ENCODE data around the gene IBTK.
"Not testable (repeated sequence)": the region's sequence is repeated elsewhere in the genome, so short reads cannot be mapped to it uniquely, and the experiment has no call there.

The IBTK gene, protein sequence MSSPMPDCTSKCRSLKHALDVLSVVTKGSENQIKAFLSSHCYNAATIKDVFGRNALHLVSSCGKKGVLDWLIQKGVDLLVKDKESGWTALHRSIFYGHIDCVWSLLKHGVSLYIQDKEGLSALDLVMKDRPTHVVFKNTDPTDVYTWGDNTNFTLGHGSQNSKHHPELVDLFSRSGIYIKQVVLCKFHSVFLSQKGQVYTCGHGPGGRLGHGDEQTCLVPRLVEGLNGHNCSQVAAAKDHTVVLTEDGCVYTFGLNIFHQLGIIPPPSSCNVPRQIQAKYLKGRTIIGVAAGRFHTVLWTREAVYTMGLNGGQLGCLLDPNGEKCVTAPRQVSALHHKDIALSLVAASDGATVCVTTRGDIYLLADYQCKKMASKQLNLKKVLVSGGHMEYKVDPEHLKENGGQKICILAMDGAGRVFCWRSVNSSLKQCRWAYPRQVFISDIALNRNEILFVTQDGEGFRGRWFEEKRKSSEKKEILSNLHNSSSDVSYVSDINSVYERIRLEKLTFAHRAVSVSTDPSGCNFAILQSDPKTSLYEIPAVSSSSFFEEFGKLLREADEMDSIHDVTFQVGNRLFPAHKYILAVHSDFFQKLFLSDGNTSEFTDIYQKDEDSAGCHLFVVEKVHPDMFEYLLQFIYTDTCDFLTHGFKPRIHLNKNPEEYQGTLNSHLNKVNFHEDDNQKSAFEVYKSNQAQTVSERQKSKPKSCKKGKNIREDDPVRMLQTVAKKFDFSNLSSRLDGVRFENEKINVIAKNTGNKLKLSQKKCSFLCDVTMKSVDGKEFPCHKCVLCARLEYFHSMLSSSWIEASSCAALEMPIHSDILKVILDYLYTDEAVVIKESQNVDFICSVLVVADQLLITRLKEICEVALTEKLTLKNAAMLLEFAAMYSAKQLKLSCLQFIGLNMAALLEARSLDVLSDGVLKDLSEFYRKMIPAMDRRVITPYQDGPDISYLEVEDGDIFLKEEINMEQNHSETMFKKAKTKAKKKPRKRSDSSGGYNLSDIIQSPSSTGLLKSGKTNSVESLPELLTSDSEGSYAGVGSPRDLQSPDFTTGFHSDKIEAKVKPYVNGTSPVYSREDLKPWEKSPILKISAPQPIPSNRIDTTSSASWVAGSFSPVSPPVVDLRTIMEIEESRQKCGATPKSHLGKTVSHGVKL (N-terminal part only)

DNA sequence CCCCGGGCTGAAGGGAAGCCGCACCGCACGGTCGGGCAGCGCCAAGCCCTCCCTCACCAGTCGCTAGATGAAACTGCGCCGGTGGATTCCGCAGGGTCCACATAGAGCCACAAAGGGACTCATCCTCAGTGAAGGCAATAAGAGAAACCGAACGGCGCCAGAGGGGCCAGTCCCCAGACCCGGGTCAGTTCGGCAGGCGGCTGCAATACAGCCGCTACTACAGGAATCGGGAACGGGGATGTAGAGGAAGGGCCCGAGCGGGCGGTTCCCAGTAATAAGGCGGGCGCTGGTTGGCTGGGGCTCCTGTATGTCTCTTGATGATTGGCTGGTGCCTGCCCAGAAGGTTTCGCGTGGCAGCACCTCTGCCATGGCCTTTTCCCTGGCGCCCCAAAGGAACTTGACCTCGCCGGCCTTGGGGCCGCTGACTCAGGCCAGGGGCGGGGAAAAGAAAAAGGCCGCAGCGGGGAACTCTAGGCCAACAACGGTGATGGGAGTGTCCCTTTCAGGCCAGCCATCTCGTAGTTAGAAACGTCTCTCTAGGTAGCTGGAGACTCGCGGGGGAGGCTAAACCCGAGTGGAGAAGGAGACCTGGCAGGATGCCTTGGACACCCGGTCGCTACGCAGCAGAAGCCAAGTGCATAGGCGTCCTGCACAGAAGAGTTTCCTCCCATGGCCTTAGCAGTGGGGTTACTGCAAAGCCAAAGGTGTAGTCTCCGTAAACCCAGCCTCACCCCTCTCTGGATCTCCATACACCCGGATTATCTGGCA is at the start of gene IBTK:
Gene IBTK (minus strand): TSS at position 240 of the 768 bp plus-strand sequence. CDS start 7,258 bp downstream, outside the sequence.
- peak; percentile 84 for DNase-seq (ENCODE audit: low read depth)

DNA sequence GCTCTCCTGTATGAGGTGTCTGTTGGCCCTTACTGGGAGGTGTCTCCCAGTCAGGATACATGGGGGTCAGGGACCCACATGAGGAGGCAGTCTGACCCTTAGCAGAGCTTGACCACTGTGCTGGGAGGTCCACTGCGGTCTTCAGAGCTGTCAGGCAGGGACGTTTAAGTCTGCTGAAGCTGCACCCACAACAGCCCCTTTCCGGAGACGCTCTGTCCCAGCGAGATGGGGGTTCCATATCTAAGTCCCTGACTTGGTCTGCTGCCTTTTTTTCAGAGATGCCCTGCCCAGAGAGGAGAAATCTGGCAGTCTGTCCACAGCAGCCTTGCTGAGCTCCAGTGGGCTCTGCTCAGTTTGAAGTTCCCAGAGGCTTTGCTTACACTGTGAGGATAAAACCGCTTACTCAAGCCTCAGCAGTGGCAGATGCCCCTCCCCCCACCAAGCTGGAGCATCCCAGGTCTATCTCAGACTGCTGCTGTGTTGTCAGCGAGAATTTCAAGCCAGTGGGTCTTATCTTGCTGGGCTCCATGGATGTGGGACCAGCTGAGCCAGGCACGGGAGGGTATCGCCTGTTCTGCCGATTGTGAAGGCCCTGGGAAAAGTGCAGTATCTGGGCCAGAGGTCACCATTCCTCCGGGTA is 36.3 kb upstream of the IBTK start:
- no peak for DNase-seq (ENCODE audit: low read depth)

DNA sequence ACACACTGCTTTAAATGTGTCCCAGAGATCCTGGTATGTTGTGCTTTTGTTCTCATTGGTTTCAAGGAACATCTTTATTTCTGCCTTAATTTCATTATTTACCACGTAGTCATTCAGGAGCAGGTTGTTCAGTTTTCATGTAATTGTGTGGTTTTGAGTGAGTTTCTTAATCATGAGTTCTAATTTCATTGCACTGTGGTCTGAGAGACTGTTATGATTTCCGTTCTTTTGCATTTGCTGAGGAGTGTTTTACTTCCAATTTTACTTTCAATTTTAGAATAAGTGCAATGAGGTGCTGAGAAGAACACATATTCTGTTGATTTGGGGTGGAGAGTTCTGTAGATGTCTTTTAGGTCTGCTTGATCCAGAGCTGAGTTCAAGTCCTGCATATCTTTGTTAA is 34.0 kb upstream of the IBTK start:
- DNase-seq (ENCODE audit: low read depth): not testable (repeated sequence)

DNA sequence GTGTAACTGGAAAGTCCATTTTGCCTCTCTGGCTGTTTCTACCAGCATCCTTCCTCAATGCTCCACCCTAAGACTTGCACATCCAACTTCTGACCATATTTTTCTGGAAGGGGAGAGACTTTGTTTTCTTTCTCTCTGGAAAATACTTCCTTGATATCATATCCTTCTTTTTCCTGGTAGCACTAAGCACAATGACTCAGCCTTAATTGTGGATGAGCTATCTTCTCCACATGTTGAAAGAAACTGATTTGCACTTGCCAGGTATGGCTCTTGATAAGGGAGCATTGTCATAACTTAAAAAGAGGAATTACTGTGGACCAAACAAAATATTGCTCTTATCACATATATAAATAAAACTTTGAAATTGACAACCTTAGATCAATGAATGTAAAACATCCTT is 30.1 kb upstream of the IBTK start:
- DNase-seq (ENCODE audit: low read depth): no peak

DNA sequence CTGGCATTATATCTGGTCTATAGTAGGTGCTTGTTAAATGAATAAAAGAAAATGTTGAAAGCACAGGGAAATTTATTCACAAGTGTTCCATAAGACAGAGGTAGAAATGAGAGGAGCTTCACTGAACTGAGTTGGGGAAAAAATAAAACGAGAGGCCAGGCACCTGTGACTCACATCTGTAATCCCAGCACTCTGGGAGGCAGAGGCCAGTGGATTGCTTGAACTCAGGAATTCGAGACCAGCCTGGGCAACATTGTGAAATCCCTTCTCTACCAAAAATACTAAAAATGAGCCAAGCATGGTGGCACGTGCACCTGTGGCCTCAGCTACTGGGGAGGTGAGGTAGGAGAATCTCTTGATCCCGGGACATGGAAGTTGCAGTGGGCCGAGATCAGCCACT is 28.1 kb upstream of the IBTK start:
- DNase-seq (ENCODE audit: low read depth): no peak

DNA sequence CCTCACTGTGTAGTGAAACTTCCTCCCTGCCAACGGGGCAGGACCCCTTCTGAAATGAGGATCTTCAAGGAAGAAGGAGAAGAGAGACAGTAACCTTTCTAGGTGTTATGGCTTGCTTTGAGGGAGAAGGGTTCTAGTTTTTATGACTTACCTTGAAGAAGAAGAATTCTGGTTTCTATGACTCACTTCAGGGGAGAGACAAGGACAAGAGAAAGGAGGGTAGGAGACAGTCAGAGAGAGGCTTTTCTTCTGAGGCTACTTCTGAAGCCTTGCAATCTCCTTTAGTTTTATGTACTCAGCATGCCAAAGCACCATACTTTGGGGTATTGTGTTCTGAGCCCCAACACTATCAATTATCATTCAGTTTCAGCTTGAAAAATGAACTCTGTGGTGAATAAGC is 25.8 kb upstream of the IBTK start:
- no peak for DNase-seq (ENCODE audit: low read depth)

DNA sequence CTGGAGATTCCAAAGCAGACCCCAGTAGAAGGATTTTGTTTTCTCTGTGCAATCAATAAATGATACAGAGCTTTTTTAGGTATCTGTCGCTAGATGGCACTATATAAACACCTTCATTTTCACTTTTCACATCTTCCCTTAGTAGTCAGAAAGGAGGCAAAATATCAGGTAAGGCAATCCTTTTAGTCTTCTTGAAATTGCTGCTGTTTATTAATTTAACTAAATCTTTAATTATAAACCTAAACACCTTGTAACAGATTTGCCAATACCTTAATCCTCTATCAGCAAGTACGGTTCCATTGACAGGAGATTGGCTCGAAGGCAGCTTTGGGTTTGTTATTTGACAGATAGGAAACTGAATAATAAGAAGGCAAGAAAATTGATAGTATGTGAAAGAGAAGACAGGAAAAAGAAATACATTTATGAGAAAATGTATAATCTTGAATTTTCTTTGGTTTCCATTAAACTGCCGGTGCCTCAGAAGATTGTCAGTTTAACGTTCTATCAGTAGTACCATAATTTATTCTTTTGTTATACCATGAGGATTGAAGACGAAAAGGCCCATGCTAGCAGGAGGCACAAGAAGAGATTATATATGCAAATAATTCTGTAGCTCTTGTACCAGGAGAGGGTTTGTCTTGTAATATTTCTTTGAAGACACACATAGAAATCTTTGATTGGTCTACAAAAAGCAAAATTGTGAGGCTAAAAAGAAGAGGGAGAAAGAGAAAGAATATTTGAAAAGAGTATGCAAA is 23.5 kb upstream of the IBTK start:
- DNase-seq (ENCODE audit: low read depth): no peak

DNA sequence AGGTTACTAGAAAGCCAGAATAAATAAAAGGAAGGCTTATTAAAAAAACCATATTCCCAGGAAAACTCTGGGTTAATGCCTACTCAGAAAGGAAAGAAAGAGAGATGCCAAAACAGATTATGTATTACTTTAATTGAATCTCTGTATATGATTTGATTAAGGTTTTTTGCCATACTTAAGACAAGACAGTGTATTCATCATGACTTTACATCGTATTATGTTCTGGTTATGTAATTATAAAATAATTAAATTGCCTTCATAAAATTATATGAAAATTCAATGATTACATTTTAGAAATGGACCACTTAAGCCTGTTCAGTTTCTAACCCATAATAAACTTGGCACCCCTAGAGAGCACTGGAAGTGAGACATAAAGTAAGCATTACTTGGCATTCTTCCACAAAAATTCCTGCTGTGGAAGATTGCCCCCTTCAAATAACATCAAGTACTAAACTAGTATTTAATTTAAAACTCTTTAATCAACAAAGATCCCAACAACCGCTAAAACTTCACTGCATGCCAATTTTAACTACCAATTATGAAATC is 20.8 kb upstream of the IBTK start:
- DNase-seq (ENCODE audit: low read depth): no peak

DNA sequence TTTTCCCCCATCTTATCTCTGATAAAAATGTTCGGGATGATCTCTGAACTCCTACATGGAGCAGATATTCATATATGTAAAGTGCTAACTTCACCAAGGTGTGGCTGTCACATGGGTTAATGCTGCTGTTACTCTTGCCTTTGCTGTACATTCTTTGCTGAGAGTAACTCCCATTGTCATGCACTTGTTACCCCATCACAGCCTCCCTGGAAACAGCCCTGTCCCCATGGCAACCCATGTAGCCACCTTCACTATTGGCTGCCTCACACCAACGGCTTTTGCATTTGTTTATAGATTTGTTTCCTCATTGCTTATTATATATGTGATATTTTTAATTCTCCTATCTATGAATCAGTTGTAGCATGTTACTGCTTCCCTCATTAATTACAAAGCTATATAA is 17.3 kb upstream of the IBTK start:
- DNase-seq (ENCODE audit: low read depth): no peak

DNA sequence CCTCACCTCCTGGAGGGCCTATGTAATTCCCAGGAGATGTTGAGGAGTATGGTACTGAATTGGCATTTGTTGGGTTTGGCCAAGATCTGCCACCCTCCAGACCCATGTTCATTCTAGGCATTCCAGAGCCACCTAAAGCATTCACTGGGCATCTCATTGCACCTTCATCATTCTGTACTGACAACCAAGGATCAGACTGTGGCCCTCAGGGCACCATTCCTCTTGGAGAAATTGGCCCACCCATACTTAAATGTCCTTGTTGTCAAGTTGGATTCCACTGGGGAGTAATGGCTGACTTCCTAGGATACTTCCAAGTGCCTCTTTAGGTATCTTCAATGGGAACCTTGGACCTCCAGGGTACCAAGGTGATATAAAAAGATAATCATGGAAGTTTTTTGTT is 16.8 kb upstream of the IBTK start:
- no peak for DNase-seq (ENCODE audit: low read depth)

DNA sequence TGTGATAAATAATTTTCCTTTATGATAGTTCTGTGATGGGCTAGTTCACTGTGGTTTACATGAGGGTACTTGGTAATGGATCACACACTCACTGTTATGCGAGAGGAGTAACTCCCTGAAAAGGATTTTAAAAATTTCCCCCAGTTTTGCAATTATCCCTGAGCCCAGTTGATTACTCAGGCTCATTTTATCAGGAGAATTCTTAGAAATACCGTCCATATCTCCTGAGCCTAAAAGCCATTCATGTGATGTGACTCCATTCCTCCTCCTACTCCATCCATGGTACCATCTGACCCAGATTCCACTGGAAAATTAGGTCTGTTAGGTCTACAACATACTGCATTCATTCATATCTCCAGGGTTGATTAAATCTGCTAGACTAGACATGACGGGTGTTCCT is 16.4 kb upstream of the IBTK start:
- no peak for DNase-seq (ENCODE audit: low read depth)

DNA sequence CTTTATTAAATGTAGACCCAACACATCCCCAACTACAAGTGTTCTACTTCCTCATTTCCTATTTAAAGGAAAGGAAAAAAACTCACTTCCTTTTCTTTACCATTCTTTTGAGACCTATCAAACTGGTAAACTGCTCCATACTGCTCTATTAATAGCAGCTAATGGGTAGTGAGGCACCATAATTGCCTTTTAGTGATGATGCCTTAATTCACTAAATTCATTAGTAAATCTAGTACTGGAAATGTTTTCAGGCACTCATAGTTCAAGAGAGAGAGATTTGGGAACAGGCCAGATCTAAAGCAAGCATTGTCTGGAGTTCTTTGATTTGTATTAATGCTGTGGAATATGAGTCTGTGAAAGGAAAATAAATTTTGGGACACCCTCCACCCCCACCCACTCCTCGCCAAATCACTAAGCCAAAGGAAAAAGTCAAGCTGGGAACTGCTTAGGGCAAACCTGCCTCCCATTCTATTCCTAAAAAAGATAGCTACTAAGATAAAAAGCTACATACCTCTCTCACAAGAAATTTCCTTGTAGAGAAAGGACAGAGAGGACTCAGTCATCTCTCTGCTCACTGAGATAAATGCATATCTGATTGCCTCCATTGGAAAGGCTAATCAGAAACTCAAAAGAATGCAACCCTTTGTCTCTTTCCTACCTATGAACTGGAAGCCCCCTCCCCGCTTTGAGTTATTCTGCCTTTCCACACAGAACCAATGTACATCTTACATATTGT is 13.6 kb upstream of the IBTK start:
- DNase-seq (ENCODE audit: low read depth): no peak

DNA sequence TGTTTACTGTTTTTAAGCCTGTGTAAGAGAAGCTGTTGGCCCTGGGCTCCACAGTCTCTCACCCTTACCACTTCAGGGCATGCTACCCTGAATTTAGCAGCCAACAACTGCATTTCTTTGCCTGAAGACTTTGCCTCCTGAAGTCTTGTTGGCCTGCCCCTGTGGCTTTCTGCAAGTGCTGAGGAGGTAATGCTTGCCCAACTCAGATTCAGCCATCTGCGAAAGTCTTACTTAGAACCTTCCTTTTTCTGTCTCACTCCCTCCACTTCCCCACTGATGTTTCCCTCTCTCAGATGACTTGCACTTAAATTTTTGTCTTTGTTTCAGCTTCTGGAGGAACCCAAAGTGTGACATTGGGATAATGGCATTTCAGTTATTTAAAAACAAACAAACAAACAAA is 11.8 kb upstream of the IBTK start:
- DNase-seq (ENCODE audit: low read depth): no peak

DNA sequence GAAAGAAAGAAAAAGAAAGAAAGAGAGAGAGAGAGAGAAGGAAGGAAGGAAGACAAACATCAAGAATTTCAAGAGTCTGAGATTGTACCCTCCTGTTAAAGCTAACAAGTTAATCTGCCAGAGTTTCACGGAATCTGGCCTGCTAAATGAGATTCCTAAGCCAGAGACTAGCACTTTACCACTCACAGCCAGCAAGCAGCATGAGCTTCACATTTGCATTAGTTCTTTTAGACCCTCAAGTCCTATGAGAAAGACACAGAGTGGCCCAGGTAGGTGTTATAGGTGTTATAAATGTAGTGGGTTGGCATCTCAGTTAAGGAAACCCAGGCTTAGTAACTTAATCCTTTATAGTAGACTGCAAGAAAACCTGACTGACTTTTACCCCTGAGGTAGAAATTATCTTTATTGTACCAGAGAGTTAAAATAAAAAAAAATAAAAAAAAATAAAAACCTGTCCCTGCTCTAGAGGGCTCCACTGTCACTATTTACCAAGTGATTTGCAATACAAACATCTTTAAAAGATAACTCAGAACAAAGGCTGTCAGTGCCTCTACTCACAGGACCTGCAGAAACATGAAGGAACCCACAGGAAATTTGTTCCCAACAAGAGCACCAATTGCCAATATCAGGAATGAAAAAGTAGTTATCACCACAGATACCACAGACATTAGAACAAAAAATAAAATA is 9.7 kb upstream of the IBTK start:
- no peak for DNase-seq (ENCODE audit: low read depth)

DNA sequence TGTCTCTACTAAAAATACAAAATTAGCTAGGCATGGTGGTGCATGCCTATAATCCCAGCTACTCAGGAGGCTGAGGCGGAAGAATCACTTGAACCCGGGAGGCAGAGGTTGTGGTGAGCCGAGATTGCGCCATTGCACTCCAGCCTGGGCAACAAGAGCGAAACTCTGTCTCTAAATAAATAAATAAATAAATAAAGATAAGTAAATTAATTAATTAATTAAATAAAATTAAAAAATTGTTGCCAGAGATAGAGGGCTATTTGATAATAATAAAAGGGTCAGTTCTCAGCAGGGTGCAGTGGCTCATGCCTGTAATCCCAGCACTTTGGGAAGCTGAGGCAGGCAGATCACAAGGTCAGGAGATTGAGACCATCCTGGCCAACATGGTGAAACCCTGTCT is 7.2 kb upstream of the IBTK start:
- DNase-seq (ENCODE audit: low read depth): not testable (repeated sequence)

DNA sequence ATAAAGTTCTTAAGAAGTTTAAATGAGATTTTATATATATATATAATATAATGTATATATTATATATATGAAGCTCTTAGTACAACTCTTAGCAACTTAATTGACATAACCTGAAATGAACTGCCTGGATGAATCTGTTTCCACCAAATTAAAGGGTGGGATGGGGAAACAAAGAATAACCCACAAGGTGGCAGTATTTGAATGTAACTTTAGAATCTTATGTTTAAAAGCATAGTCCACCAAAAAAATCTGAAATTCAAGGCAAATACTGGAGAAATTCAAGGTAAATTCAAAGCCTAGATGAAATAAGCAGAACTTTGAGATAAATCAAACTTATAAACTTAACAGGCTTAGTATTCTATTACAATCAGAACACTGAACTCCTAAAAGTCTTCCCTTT is 4.4 kb upstream of the IBTK start:
- no peak for DNase-seq (ENCODE audit: low read depth)

DNA sequence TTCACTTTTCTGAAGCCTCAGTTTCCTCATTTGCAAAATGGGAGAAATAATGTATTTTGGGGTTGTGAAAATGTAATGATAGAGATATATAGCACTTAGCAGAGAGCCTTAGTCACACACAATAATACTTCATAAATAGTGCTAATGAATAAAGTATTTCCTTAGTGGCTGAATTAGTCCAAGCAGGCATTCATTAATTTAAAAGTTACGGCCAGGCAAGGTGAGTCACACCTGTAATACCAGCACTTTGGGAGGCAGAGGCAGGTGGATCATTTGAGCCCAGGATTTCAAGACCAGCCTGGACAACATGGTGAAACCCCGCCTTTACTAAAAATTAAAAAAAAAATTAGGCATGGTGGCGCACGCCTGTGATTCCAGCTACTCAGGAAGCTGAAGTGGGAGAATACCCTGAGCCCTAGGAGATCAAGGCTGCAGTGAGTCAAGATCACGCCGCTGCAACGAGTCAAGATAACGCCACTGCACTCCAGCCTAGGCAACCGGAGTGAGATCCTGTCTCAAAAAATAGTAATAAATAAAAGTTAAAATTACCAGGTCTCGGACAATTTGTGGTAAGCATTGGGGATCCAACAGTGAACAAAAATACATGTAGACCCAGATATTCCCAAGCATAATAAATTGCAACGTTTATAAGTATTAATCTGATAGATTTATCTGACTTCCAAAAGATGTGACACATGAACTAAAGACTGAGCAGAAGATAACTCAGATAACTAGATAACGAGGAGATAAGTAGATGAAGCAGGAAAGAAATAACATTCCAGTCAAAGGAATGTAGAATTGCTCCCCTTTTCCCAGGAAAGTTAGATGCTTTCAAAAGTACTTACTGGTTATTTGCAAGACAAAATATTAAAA is 2.1 kb upstream of the IBTK start:
- DNase-seq (ENCODE audit: low read depth): no peak

DNA sequence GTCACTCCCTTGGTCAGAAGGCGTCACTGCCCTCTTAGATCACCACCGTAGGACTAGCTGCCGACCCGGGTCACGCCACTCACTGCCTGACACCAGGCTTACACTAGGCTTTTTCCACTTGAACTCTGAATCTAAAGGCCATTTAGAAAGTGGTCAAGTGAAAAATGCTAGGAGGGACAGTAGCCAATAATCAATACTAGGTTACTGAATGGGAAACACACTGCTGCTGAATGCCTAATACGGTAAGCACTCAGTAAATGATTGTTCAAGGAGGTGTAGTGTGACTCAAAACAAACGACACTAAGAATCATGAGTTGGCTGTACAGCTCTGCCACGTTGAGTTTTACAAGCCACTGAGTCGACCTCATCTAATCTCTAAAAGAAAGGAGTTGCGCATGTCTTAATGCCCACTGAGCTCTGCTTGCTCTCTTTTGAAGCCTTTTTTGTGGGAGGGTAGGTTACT is 760 bp upstream of the IBTK start:
- no peak for DNase-seq (ENCODE audit: low read depth)

Data from activated T-cell treated with anti-CD3 and anti-CD28 coated beads for 48 hours (primary cell).